Measurements from ENCODE around the gene GPC3. TPM values are rescaled to one million over a fixed set of nuclear protein-coding genes. Genes with fewer than 3 reads are reported as not detected.

Gene GPC3
- polyA plus RNA-seq, 3 donors, result not detected

- no peak for DNase-seq
- H4K20me1 ChIP-seq (ENCODE audit: insufficient read depth, low read length), result no peaks in the 10 kb centered on the region
- Mint-ChIP-seq H3K36me3 (no peaks in the 10 kb centered on the region), H3K9me3 (peaks cover 0 to 2% (median 0%) of the 10 kb centered on the region in 7 donors), H3K27ac (no peak overlapping the region), H3K27me3 (ENCODE audit: low read depth in 3 of 3) (peaks cover 2 to 14% (median 2%) of the 10 kb centered on the region in 3 donors), H3K4me1 (no peaks in the 10 kb centered on the region), H3K4me3 (no peak overlapping the region)
- H3K9ac ChIP-seq (ENCODE audit: insufficient read depth, low read length, poor library complexity, severe bottlenecking), result no peak overlapping the region
- no CpG with 5 or more reads among the region's 3 CpGs for WGBS (ENCODE audit: insufficient coverage)
- H2AFZ ChIP-seq (ENCODE audit: insufficient read depth, low read depth, low read length, poor library complexity, severe bottlenecking), result no peak overlapping the region
- no peaks in the 10 kb centered on the region for H3K27me3 ChIP-seq (ENCODE audit: control insufficient read depth in 2 of 2, insufficient read depth in 2 of 2, low read length in 2 of 2)
- TF ChIP-seq, protein P1, sequence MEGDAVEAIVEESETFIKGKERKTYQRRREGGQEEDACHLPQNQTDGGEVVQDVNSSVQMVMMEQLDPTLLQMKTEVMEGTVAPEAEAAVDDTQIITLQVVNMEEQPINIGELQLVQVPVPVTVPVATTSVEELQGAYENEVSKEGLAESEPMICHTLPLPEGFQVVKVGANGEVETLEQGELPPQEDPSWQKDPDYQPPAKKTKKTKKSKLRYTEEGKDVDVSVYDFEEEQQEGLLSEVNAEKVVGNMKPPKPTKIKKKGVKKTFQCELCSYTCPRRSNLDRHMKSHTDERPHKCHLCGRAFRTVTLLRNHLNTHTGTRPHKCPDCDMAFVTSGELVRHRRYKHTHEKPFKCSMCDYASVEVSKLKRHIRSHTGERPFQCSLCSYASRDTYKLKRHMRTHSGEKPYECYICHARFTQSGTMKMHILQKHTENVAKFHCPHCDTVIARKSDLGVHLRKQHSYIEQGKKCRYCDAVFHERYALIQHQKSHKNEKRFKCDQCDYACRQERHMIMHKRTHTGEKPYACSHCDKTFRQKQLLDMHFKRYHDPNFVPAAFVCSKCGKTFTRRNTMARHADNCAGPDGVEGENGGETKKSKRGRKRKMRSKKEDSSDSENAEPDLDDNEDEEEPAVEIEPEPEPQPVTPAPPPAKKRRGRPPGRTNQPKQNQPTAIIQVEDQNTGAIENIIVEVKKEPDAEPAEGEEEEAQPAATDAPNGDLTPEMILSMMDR (IDR thresholded peaks at IDR 0.05), result no peak
- intact Hi-C loops (cut with micrococcal nuclease), result no loop called here
- H3K4me1 ChIP-seq (ENCODE audit: control insufficient read depth in 1 of 2, insufficient read depth in 2 of 2, low read length in 2 of 2), result no peaks in the 10 kb centered on the region
- H3K79me2 ChIP-seq (ENCODE audit: insufficient read depth, low read length), result no peaks in the 10 kb centered on the region
- H3K4me2 ChIP-seq (replicated peaks; ENCODE audit: extremely low read depth, low read length, poor library complexity, severe bottlenecking), result no peak overlapping the region
- H3K27ac ChIP-seq (ENCODE audit: low read depth in 1 of 2, low read length in 2 of 2), result no peak overlapping the region
- no peak overlapping the region for H3K4me3 ChIP-seq (replicated peaks in 1 of 3; ENCODE audit: low read depth in 2 of 3, low read length in 3 of 3)
- H3K9me3 ChIP-seq (replicated peaks in 1 of 2; ENCODE audit: control insufficient read depth in 1 of 2, insufficient read depth in 1 of 2, low read length in 2 of 2), result no peaks in the 10 kb centered on the region
- no peaks in the 10 kb centered on the region for H3K36me3 ChIP-seq (replicated peaks in 1 of 2; ENCODE audit: control insufficient read depth in 1 of 2, insufficient read depth in 2 of 2, low read length in 2 of 2)
Measured at GRCh38 chrX:133529578-133529977, 455.8 kb downstream of the GPC3 start.

DNA sequence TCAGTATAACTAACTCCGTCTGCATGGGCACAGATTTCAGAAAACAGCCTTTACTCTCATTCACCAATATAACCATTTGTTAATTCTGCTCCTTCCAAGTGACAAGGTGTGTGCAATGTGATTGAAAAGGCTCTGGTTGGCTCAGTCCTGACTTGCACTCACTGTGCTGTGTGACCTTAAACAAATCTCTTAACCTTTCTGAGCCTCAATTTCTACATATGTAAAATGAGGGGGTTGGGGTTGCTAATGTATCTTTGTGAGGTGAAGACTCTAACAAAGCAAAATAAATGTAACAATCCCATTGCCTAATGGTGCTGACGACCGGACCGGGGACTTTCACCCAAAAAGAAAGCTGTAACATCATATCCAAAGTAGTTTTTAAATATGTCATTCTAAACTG lies 457.6 kb downstream of the GPC3 start:
- Histone ChIP-seq H4K20me1 (ENCODE audit: insufficient read depth, low read length) (no peaks in the 10 kb centered on the region), H3K4me1 (ENCODE audit: control insufficient read depth in 1 of 2, insufficient read depth in 2 of 2, low read length in 2 of 2) (peaks cover 6% of the 10 kb centered on the region in 2 donors), H3K4me3 (replicated peaks in 1 of 3; ENCODE audit: low read depth in 2 of 3, low read length in 3 of 3) (no peak overlapping the region), H2AFZ (ENCODE audit: insufficient read depth, low read depth, low read length, poor library complexity, severe bottlenecking) (no peak overlapping the region), H3K9ac (ENCODE audit: insufficient read depth, low read length, poor library complexity, severe bottlenecking) (no peak overlapping the region), H3K27me3 (ENCODE audit: control insufficient read depth in 2 of 2, insufficient read depth in 2 of 2, low read length in 2 of 2) (no peaks in the 10 kb centered on the region), H3K4me2 (replicated peaks; ENCODE audit: extremely low read depth, low read length, poor library complexity, severe bottlenecking) (no peak overlapping the region), H3K9me3 (replicated peaks in 1 of 2; ENCODE audit: control insufficient read depth in 1 of 2, insufficient read depth in 1 of 2, low read length in 2 of 2) (no peaks in the 10 kb centered on the region), H3K27ac (ENCODE audit: low read depth in 1 of 2, low read length in 2 of 2) (no peak overlapping the region), H3K36me3 (replicated peaks in 1 of 2; ENCODE audit: control insufficient read depth in 1 of 2, insufficient read depth in 2 of 2, low read length in 2 of 2) (no peaks in the 10 kb centered on the region), H3K79me2 (ENCODE audit: insufficient read depth, low read length) (no peaks in the 10 kb centered on the region)
- peaks cover 6% of the 10 kb centered on the region for H3K4me1 Mint-ChIP-seq
- H3K27ac Mint-ChIP-seq, result no peak overlapping the region
- TF ChIP-seq, protein P1 (IDR thresholded peaks at IDR 0.05), result no peak
- no peak overlapping the region for H3K4me3 Mint-ChIP-seq
- intact Hi-C loops (cut with micrococcal nuclease), result no loop called here
- H3K27me3 Mint-ChIP-seq (ENCODE audit: low read depth in 3 of 3), result peaks cover 0 to 9% (median 2%) of the 10 kb centered on the region in 3 donors
- no CpG with 5 or more reads among the region's 4 CpGs for WGBS (ENCODE audit: insufficient coverage)
- H3K9me3 Mint-ChIP-seq, result peaks cover 0 to 2% (median 0%) of the 10 kb centered on the region in 7 donors
- DNase-seq, result no peak
- H3K36me3 Mint-ChIP-seq, result no peaks in the 10 kb centered on the region
